PC-9 (cell line): ENCODE measurements around the gene PDE7B. TPM values are rescaled to one million over a fixed set of nuclear protein-coding genes. Genes with fewer than 3 reads are reported as not detected.
"Not testable (repeated sequence)": the region's sequence is repeated elsewhere in the genome, so short reads cannot be mapped to it uniquely, and the experiment has no call there.

Source experiments
- BruUV-seq: library from RNA; stranded (reverse); fragments of 400-500 nt; replicated peaks from 2 replicates; lab custom pipeline; 2021; lab: Mats Ljungman, UMichigan
- CTCF ChIA-PET: fragments of 300-600 bp; sonication (Branson Sonifier 250); formaldehyde crosslinking; loops from one replicate; lab custom pipeline; 2022; ENCODE audit warnings: antibody characterized with exemption; lab: Charles Lee
- POLR2A ChIA-PET: fragments of 300-600 bp; sonication (Branson Sonifier 250); formaldehyde crosslinking; loops from one replicate; lab custom pipeline; 2022; ENCODE audit warnings: antibody characterized with exemption; ENCODE audit not compliant: unreplicated experiment; lab: Charles Lee
- DNase-seq, 2 experiments: peaks; one replicate each; pipeline versions ENCODE4 v3.0.0 to v3.0.0-alpha.2; 2015 to 2022; ENCODE audit warnings: mixed read lengths in 1 of 2
- H2AFZ ChIP-seq: fragments of 200-600 bp; sonication (generic); 2 replicates; pipeline ENCODE4 v1.8.1; 2017; ENCODE audit warnings: antibody characterized with exemption
- H3F3A ChIP-seq: fragments of 200-600 bp; sonication (generic); 2 replicates; pipeline ENCODE4 v1.8.1; 2017; ENCODE audit warnings: antibody characterized with exemption, mild to moderate bottlenecking, low read depth; ENCODE audit not compliant: insufficient read depth
- H3K27ac ChIP-seq: fragments of 200-600 bp; sonication (generic); 2 replicates; pipeline ENCODE4 v1.6.1; 2016; ENCODE audit warnings: mixed run types
- H3K27me3 ChIP-seq: fragments of 200-600 bp; sonication (generic); 2 replicates; pipeline ENCODE4 v1.6.1; 2016; ENCODE audit warnings: low read depth, mixed run types; ENCODE audit not compliant: insufficient read depth
- H3K36me3 ChIP-seq: fragments of 200-600 bp; sonication (generic); 2 replicates; pipeline ENCODE4 v1.6.1; 2016; ENCODE audit warnings: low read depth, mixed run types
- H3K4me1 ChIP-seq: fragments of 200-600 bp; sonication (generic); replicated peaks from 2 replicates; pipeline ENCODE4 v1.6.1; 2016; ENCODE audit warnings: mixed run types; ENCODE audit not compliant: insufficient read depth
- H3K4me2 ChIP-seq: fragments of 200-600 bp; sonication (generic); 2 replicates; pipeline ENCODE4 v1.6.1; 2017; ENCODE audit warnings: mixed run types
- H3K4me3 ChIP-seq: fragments of 200-600 bp; sonication (generic); 2 replicates; pipeline ENCODE4 v1.6.1; 2016; ENCODE audit warnings: mixed run types
- H3K79me2 ChIP-seq: fragments of 200-600 bp; sonication (generic); 2 replicates; pipeline ENCODE4 v1.6.1; 2017; ENCODE audit warnings: low read depth, mixed run types
- H3K9me2 ChIP-seq: fragments of 200-600 bp; sonication (generic); 2 replicates; pipeline ENCODE4 v1.8.1; 2017; ENCODE audit warnings: mild to moderate bottlenecking; ENCODE audit not compliant: insufficient read depth
- H3K9me3 ChIP-seq: fragments of 200-600 bp; sonication (generic); 2 replicates; pipeline ENCODE4 v1.8.1; 2016; ENCODE audit warnings: low read depth; ENCODE audit not compliant: insufficient read depth
- H4K20me1 ChIP-seq: fragments of 200-600 bp; sonication (generic); 2 replicates; pipeline ENCODE4 v1.8.1; 2017; ENCODE audit not compliant: insufficient read depth
- CTCF ChIP-seq: fragments of 200-600 bp; sonication (generic); conservative IDR thresholded peaks from 2 replicates; pipeline ENCODE4 v1.6.1; 2017; ENCODE audit warnings: mixed run types, antibody characterized with exemption, mild to moderate bottlenecking, moderate library complexity
- EZH2 ChIP-seq: fragments of 200-600 bp; sonication (generic); IDR thresholded peaks from 2 replicates; pipeline ENCODE4 v1.8.0; 2017; ENCODE audit warnings: antibody characterized with exemption, low read depth
- intact Hi-C: fragments of 100-400 bp; cut with micrococcal nuclease; formaldehyde crosslinking; loops from one replicate; pipeline ENCODE4 v1.10.0; 2022; ENCODE audit not compliant: unreplicated experiment
- total RNA-seq: library from RNA; stranded (reverse); gene quantifications from 2 replicates; pipeline ENCODE4 v1.2.3, GENCODE V29; 2021

Gene PDE7B
- total RNA-seq, 1 experiment from 2014 or later: 0.31 TPM

GRCh38 chr6:136137008-136137692 is 285.6 kb downstream of the PDE7B start:
- no peak overlapping the region for H3K4me2 ChIP-seq
- H3K79me2 ChIP-seq: no peaks in the 10 kb centered on the region
- no peak for TF ChIP-seq CTCF
- no peak for TF ChIP-seq EZH2
- BruUV-seq: no TSS peak
- POLR2A ChIA-PET: no interaction called here
- H3F3A ChIP-seq: no peaks in the 10 kb centered on the region
- CTCF ChIA-PET: no interaction called here
- no peaks in the 10 kb centered on the region for H4K20me1 ChIP-seq
- intact Hi-C loops: no loop called here
- DNase-seq: peak in 1 of 2 experiments; percentile 24
- H3K27ac ChIP-seq: no peak overlapping the region
- H3K9me2 ChIP-seq: no peaks in the 10 kb centered on the region
- H3K27me3 ChIP-seq: no peaks in the 10 kb centered on the region
- H2AFZ ChIP-seq: no peak overlapping the region
- H3K9me3 ChIP-seq: no peaks in the 10 kb centered on the region
- no peak overlapping the region for H3K4me3 ChIP-seq
- no peaks in the 10 kb centered on the region for H3K4me1 ChIP-seq
- H3K36me3 ChIP-seq: no peaks in the 10 kb centered on the region

- Histone ChIP-seq H3K9me2 (no peaks in the 10 kb centered on the region), H3K9me3 (no peaks in the 10 kb centered on the region), H3F3A (no peaks in the 10 kb centered on the region), H3K4me3 (no peak overlapping the region), H3K27ac (no peak overlapping the region), H2AFZ (no peak overlapping the region), H4K20me1 (no peaks in the 10 kb centered on the region), H3K4me2 (no peak overlapping the region), H3K27me3 (no peaks in the 10 kb centered on the region), H3K4me1 (no peaks in the 10 kb centered on the region), H3K36me3 (no peaks in the 10 kb centered on the region), H3K79me2 (no peaks in the 10 kb centered on the region)
- ChIA-PET CTCF (interaction anchor here (0.7 kb wide), 1 partner anchor 78 kb away, joined by 5 read pairs; no protein-coding TSS in a partner anchor), POLR2A (no interaction called here)
- DNase-seq: peak in 1 of 2 experiments; percentile 9
- intact Hi-C loops: no loop called here
- no TSS peak for BruUV-seq
- no peak for TF ChIP-seq EZH2
- no peak for TF ChIP-seq CTCF
Measured at GRCh38 chr6:136137739-136138402, 286.4 kb downstream of the PDE7B start.

- H3F3A ChIP-seq, CTCF ChIA-PET, H3K36me3 ChIP-seq, H3K9me2 ChIP-seq, POLR2A ChIA-PET, DNase-seq, H4K20me1 ChIP-seq, H3K4me1 ChIP-seq, H2AFZ ChIP-seq, H3K4me2 ChIP-seq, BruUV-seq, H3K79me2 ChIP-seq, H3K4me3 ChIP-seq, H3K27ac ChIP-seq, H3K27me3 ChIP-seq, H3K9me3 ChIP-seq, intact Hi-C loops: not testable (repeated sequence)
Measured at GRCh38 chr6:136139111-136139510, 287.6 kb downstream of the PDE7B start.
